Activated CD8-positive, alpha-beta T cell treated with anti-CD3 and anti-CD28 coated beads, Interleukin-2, amount 10 ng/mL, durations not matched to agents 7 days and 5 days (primary cell): ENCODE data around the gene IL4R. TPM values are rescaled to one million over a fixed set of nuclear protein-coding genes. Genes with fewer than 3 reads are reported as not detected.
A peak's percentile ranks its signal among the peaks of the same experiment; 100 is the strongest.

ENCODE experiments used
- ATAC-seq: fragments of 150-1000 bp; cut with Tn5 transposase; one replicate; pipeline ENCODE4 v1.10.0; 2021; ENCODE audit warnings: moderate library complexity
- CTCF ChIA-PET: fragments of 350-600 bp; sonication (Branson Sonifier 250); formaldehyde crosslinking; loops from one replicate; lab custom pipeline; 2021; ENCODE audit warnings: antibody characterized with exemption; lab: Charles Lee
- POLR2A ChIA-PET: fragments of 350-600 bp; sonication (Branson Sonifier 250); formaldehyde crosslinking; loops from one replicate; lab custom pipeline; 2021; ENCODE audit warnings: antibody characterized with exemption; lab: Charles Lee
- DNase-seq: peaks from one replicate; pipeline ENCODE4 v3.0.0-alpha.2; 2020
- H3K27ac Mint-ChIP-seq: one replicate; pipeline ENCODE4 v1.8.0; 2021; ENCODE audit warnings: mild to moderate bottlenecking, mixed read lengths
- H3K27me3 Mint-ChIP-seq: one replicate; pipeline ENCODE4 v1.8.0; 2021; ENCODE audit warnings: low read depth, mixed read lengths
- H3K36me3 Mint-ChIP-seq: one replicate; pipeline ENCODE4 v1.8.0; 2021; ENCODE audit warnings: low read depth, mixed read lengths
- H3K4me1 Mint-ChIP-seq: one replicate; pipeline ENCODE4 v1.8.0; 2021; ENCODE audit warnings: low read depth, mixed read lengths
- H3K4me3 Mint-ChIP-seq: one replicate; pipeline ENCODE4 v1.8.0; 2021; ENCODE audit warnings: mild to moderate bottlenecking, mixed read lengths
- H3K9me3 Mint-ChIP-seq: one replicate; pipeline ENCODE4 v1.8.0; 2022; ENCODE audit warnings: mixed read lengths; ENCODE audit not compliant: insufficient read depth
- total RNA-seq, 2 experiments: library from RNA; stranded (reverse); gene quantifications; one replicate each; pipeline ENCODE4 v1.2.3, GENCODE V29; 2021

Gene IL4R
- total RNA-seq, 2 experiments from 2014 or later = 231 to 237 TPM

DNA sequence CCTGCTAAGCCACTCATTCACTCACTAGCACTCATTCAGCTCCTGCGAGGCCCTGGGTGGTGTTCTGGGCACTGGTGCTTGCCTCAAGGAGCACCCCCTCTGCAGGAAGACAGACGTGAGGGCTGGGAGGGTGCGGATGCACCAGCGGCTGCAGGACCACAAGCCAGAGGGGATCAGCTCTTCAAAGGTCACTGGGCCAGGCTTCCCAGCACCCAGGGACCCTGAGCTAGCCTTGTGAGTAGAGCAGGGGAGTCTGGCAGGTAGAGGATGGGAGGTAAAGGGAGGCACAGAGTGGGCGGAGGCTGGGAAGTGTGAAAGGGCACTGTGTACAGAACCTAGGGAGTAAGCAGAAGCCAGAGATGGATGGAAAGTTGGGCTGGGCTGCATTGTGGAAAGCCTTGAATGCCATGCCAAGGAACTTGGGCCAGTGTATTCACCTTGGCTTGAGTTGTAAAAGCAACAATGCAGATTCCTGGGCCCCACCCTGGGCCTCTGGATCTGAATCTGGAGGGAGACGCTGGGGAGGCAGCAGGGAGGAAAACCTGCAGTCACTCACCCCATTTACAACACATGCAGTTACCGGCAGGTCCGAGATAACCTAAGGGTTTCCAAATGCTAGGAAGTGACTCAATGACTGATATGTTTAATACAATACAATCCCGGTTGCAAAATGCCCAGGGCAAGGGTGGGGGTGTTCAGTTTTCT is 1.7 kb downstream of the IL4R start:
- peak overlapping the region; percentile 93 for H3K27ac Mint-ChIP-seq
- H3K27me3 Mint-ChIP-seq = no peaks in the 10 kb centered on the region
- peaks cover 65% of the 10 kb centered on the region for H3K4me1 Mint-ChIP-seq
- peaks cover 60% of the 10 kb centered on the region for H3K36me3 Mint-ChIP-seq
- CTCF ChIA-PET = interaction anchor here (0.7 to 6.5 kb wide), 12 partner anchors 12 to 135 kb away, joined by 3 to 101 read pairs (median 6); no protein-coding TSS in a partner anchor
- POLR2A ChIA-PET = interaction anchor here (0.6 to 10.3 kb wide), 19 partner anchors 11 to 145 kb away, joined by 3 to 222 read pairs (median 4); partner anchors contain the start of gene IL21R
- H3K9me3 Mint-ChIP-seq = no peaks in the 10 kb centered on the region
- peak overlapping the region; percentile 90 for H3K4me3 Mint-ChIP-seq
- ATAC-seq (peak; percentile 40), DNase-seq (peak; percentile 77)

DNA sequence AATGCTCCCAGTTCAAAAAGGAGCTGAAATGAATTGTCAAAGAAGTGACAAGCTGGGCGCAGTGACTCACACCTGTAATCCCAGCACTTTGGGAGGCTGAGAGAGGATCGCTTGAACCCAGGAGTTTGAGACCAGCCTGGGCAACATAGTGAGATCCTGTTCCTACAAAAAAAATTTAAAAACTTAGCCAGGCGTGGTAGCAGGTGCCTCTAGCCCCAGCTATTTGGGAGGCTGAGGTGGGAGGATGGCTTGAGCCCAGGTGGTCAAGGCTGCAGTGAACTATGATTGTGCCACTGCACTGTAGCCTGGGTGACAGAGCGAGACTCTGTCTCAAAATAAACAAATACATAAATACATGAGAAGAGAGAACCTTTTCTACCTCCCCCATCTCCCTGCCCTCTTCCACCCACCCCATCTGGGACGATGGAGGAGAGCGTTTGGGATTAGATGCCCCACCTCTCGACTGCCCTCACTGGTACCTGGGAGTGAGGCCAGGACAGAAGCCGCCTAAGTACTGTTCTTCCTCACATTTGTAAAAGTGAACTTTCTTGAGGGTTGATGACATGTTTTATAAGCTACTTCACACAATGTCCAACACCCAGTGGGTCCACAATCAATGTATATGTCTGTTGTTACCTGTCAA is 2.4 kb downstream of the IL4R start:
- DNase-seq = no peak
- ChIA-PET POLR2A (interaction anchor here (0.6 to 10.3 kb wide), 12 partner anchors 51 to 144 kb away, joined by 3 to 222 read pairs (median 4); partner anchors contain the start of gene IL21R), CTCF (interaction anchor here (1.1 to 6.5 kb wide), 11 partner anchors 12 to 136 kb away, joined by 3 to 101 read pairs (median 8); no protein-coding TSS in a partner anchor)
- no peak for ATAC-seq
- H3K36me3 Mint-ChIP-seq = peaks cover 65% of the 10 kb centered on the region
- peak overlapping the region; percentile 90 for H3K4me3 Mint-ChIP-seq
- H3K4me1 Mint-ChIP-seq = peaks cover 72% of the 10 kb centered on the region
- H3K27ac Mint-ChIP-seq = peak overlapping the region; percentile 93
- H3K27me3 Mint-ChIP-seq = no peaks in the 10 kb centered on the region
- no peaks in the 10 kb centered on the region for H3K9me3 Mint-ChIP-seq

DNA sequence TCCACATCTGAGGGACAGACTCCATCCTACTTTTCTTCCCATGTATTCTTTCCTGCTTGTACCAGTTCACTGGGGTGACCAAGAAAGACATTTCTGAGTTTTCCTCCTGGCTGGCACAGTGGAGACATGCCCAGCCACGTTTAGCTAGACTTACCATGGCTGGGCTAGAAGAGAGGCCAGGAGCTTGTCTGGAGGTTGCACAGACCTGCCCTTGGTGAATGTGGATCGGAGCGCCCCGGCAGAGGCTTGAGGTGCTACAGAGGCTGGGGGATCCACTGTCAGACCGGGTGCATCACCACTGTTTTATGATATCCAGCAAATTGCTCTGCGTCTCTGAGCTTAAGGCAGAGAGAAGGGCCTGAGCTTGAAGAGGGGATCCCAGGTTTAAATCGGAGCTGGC is 3.5 kb downstream of the IL4R start:
- peak overlapping the region; percentile 93 for H3K27ac Mint-ChIP-seq
- H3K27me3 Mint-ChIP-seq = no peaks in the 10 kb centered on the region
- ATAC-seq = no peak
- CTCF ChIA-PET = interaction anchor here (0.7 to 6.5 kb wide), 17 partner anchors 9 to 142 kb away, joined by 3 to 101 read pairs (median 7); partner anchors contain the start of gene KDM8
- POLR2A ChIA-PET = interaction anchor here (1.0 to 10.3 kb wide), 14 partner anchors 10 to 148 kb away, joined by 3 to 222 read pairs (median 4); no protein-coding TSS in a partner anchor
- no peak for DNase-seq
- peak overlapping the region; percentile 90 for H3K4me3 Mint-ChIP-seq
- no peaks in the 10 kb centered on the region for H3K9me3 Mint-ChIP-seq
- peaks cover 74% of the 10 kb centered on the region for H3K36me3 Mint-ChIP-seq
- H3K4me1 Mint-ChIP-seq = peaks cover 78% of the 10 kb centered on the region

DNA sequence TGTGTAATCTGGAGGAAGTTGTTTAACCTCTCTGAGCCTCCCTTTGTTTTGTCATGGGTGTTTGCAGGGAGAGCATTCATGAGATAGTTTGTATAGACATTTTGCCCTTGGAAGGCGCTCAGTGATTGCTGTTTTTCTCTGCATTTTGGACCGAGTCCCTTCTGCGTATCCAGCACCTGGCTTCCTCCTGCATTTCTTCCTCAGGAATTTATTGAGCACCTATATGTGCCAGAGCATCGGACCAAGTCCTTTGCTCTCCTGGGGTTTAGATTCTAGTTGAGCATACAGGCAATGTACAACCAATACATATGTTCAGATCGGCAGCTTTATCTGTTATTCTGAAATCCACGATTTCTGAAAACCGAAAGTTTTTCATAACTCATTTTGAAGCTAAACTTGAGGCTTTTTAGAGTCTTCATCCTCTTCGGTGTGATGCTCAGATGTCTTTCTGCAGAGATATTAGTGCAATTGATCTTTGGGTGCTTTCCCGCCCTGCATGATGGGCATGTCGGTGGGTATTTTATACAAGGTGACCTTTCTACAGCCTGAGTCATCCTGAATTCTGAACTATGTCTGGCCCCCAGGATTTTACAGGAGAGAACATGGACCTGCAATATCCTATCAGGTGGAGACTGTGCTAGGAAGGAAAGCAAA is 4.1 kb downstream of the IL4R start:
- no peaks in the 10 kb centered on the region for H3K27me3 Mint-ChIP-seq
- peak overlapping the region; percentile 90 for H3K4me3 Mint-ChIP-seq
- CTCF ChIA-PET = interaction anchor here (0.7 to 6.5 kb wide), 20 partner anchors 9 to 142 kb away, joined by 3 to 101 read pairs (median 6); partner anchors contain the start of genes KDM8 and NSMCE1
- DNase-seq (no peak), ATAC-seq (no peak)
- POLR2A ChIA-PET = interaction anchor here (1.0 to 10.3 kb wide), 21 partner anchors 10 to 144 kb away, joined by 3 to 222 read pairs (median 5); partner anchors contain the start of genes KDM8 and NSMCE1
- peaks cover 78% of the 10 kb centered on the region for H3K4me1 Mint-ChIP-seq
- peak overlapping the region; percentile 93 for H3K27ac Mint-ChIP-seq
- H3K9me3 Mint-ChIP-seq = no peaks in the 10 kb centered on the region
- peaks cover 79% of the 10 kb centered on the region for H3K36me3 Mint-ChIP-seq

GRCh38 chr16:27318392-27319256 is 4.8 kb downstream of the IL4R start:
- peak overlapping the region; percentile 90 for H3K4me3 Mint-ChIP-seq
- H3K4me1 Mint-ChIP-seq = peaks cover 81% of the 10 kb centered on the region
- peak; percentile 80 for DNase-seq
- no peaks in the 10 kb centered on the region for H3K9me3 Mint-ChIP-seq
- H3K27ac Mint-ChIP-seq = peak overlapping the region; percentile 93
- CTCF ChIA-PET = interaction anchor here (0.7 to 6.5 kb wide), 19 partner anchors 8 to 149 kb away, joined by 3 to 101 read pairs (median 6); partner anchors contain the start of gene NSMCE1
- no peaks in the 10 kb centered on the region for H3K27me3 Mint-ChIP-seq
- H3K36me3 Mint-ChIP-seq = peaks cover 84% of the 10 kb centered on the region
- POLR2A ChIA-PET = interaction anchor here (0.7 to 10.3 kb wide), 21 partner anchors 10 to 676 kb away, joined by 3 to 222 read pairs (median 5); partner anchors contain the start of genes KDM8 and NSMCE1
- ATAC-seq = peak; percentile 67

- ATAC-seq = no peak
These were observed 5.6 kb downstream of the IL4R start for GRCh38 chr16:27319257-27319965.

DNA sequence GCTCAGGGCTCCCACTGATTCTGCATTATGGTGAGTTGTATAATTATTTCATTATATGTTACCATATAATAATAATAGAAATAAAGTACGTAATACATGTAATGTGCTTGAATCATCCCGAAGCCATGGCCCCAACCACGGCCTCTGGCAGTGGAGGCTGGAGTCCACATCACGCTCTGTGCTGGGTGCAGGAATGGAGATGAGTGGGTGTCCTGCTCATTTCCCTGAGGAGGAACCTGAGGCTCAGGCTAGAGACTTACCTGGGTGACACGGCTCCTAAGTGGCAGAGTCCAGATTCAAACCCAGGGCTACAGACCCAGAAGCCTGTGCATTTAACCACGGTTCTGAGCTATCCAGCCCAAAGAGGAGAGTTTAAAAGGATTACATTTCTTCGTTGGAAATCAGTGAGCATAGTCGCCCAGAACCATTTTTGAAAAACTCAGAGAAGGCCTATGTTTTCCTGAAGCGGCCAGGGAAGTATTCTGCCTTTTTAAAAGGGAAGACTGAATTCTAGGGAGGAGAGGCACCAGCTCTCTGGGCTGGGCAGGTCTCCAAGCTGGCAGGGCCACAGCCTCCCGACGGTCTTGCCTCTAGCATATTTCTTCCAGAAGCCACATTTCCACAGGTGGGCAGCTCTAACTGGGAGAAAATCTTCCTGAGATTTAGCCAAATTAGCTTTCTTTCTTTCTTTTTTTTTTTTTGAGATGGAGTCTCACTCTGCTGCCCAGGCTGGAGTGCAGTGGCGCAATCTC is 6.7 kb downstream of the IL4R start:
- H3K27me3 Mint-ChIP-seq = no peaks in the 10 kb centered on the region
- H3K36me3 Mint-ChIP-seq = peaks cover 85% of the 10 kb centered on the region
- peak overlapping the region; percentile 90 for H3K4me3 Mint-ChIP-seq
- H3K9me3 Mint-ChIP-seq = no peaks in the 10 kb centered on the region
- H3K4me1 Mint-ChIP-seq = peaks cover 97% of the 10 kb centered on the region
- no peak for ATAC-seq
- CTCF ChIA-PET = interaction anchor here (0.9 to 6.5 kb wide), 6 partner anchors 30 to 95 kb away, joined by 3 to 101 read pairs (median 8); no protein-coding TSS in a partner anchor
- DNase-seq = no peak
- peak overlapping the region; percentile 93 for H3K27ac Mint-ChIP-seq
- POLR2A ChIA-PET = interaction anchor here (1.4 to 10.3 kb wide), 3 partner anchors 47 to 146 kb away, joined by 3 to 222 read pairs (median 11); no protein-coding TSS in a partner anchor

More at GRCh38 chr16:27319257-27319965, 5.6 kb downstream of the IL4R start:
- CTCF ChIA-PET = interaction anchor here (0.9 to 6.5 kb wide), 11 partner anchors 7 to 150 kb away, joined by 3 to 101 read pairs (median 6); partner anchors contain the start of gene NSMCE1
- Mint-ChIP-seq H3K27ac (peak overlapping the region; percentile 93), H3K4me1 (peaks cover 89% of the 10 kb centered on the region), H3K9me3 (no peaks in the 10 kb centered on the region), H3K27me3 (no peaks in the 10 kb centered on the region), H3K4me3 (peak overlapping the region; percentile 90), H3K36me3 (peaks cover 87% of the 10 kb centered on the region)
- DNase-seq = no peak
- POLR2A ChIA-PET = interaction anchor here (0.7 to 10.3 kb wide), 15 partner anchors 12 to 677 kb away, joined by 3 to 222 read pairs (median 6); partner anchors contain the start of gene NSMCE1

DNA sequence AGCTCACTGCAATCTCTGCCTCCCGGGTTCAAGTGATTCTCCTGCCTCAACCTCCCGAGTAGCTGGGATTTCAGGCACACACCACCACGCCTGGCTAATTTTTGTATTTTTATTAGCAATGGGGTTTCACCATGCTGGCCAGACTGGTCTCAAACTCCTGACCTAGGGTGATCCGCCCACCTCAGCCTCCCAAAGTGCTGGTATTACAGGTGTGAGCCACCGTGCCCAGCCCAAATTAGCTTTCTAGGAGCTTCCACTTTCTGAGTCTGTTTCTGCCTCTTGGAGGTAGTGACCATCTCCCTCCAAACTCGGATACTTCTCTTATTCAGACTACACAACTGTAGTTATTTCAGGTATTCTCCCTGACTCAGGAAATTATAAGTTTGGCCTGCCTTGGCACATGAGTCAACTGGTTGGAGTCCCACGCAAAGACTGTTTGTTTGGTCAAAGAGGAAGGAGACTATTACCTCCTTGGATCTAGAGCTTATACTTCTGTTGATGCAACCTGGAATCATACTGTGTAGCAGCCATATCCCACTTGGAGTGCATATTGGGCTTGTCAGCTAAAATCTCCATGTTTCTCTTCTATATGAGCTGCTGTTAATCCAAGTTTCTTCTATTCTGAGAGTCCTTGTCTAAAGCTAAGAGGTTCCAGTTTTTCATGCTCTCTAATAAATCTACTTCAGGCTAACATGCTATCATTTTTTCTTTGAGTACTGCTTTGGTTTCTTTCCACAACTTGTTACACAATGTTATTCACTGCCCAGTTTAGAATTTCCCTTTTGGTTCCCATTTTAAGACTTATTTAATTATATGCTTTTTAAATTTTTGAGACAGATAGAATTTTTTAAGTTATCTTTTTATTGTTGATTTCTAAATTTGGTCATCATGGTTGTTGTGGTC is 7.5 kb downstream of the IL4R start:
- ChIA-PET POLR2A (interaction anchor here (1.4 to 10.3 kb wide), 3 partner anchors 46 to 147 kb away, joined by 3 to 222 read pairs (median 11); no protein-coding TSS in a partner anchor), CTCF (interaction anchor here (0.9 to 2.8 kb wide), 7 partner anchors 45 to 96 kb away, joined by 3 to 15 read pairs (median 4); no protein-coding TSS in a partner anchor)
- peak overlapping the region; percentile 20 for H3K4me3 Mint-ChIP-seq
- peak overlapping the region; percentile 78 for H3K27ac Mint-ChIP-seq
- no peaks in the 10 kb centered on the region for H3K9me3 Mint-ChIP-seq
- no peak for DNase-seq
- no peaks in the 10 kb centered on the region for H3K27me3 Mint-ChIP-seq
- peaks cover 84% of the 10 kb centered on the region for H3K36me3 Mint-ChIP-seq
- ATAC-seq = no peak
- H3K4me1 Mint-ChIP-seq = peaks cover 98% of the 10 kb centered on the region
